ENCODE data around the gene RAB5B. TPM values are rescaled to one million over a fixed set of nuclear protein-coding genes. Genes with fewer than 3 reads are reported as not detected.
A peak's percentile ranks its signal among the peaks of the same experiment; 100 is the strongest.

The RAB5B gene
- total and polyA plus RNA-seq, 2 donors (not counting 3 experiments of a cell fraction or from before 2014, with no cell fraction given), result 103 to 105 TPM

- no peak for TF ChIP-seq MYC (IDR thresholded peaks at IDR 0.05; ENCODE audit: low read depth, low read length)
- peak; percentile 82 to 89 for TF ChIP-seq CTCF (IDR thresholded peaks at IDR 0.05; ENCODE audit: extremely low read depth in 1 of 2, insufficient read depth in 1 of 2, low read depth in 1 of 2, low read length in 2 of 2)
- no peak for TF ChIP-seq EZH2 (IDR thresholded peaks at IDR 0.05; ENCODE audit: borderline replicate concordance, low read depth, low read length, severe bottlenecking)
- BruUV-seq (replicated peaks), result no TSS peak
- peak overlapping the region; percentile 20 for H3K9ac ChIP-seq (replicated peaks; ENCODE audit: extremely low read depth, insufficient read depth, low read length)
- intact Hi-C loops (cut with micrococcal nuclease) (loop anchor here (1.0 to 2.0 kb wide), 5 partner anchors 12 to 290 kb away; partner anchors contain the start of gene RPS26), dilution Hi-C loops (cut with MboI; ENCODE audit: extremely low pct_ligation_motif_present, low sequenced_read_pairs) (no loop called here)
- peak overlapping the region in 1 of 3 experiments; percentile 38 for H3K4me3 ChIP-seq (replicated peaks in 1 of 3; ENCODE audit: insufficient read depth in 1 of 3, low read depth in 1 of 3, low read length in 3 of 3)
- H3K79me2 ChIP-seq (ENCODE audit: control insufficient read depth, insufficient read depth, low read length), result no peaks in the 10 kb centered on the region
- peak overlapping the region; percentile 14 for H3K27ac ChIP-seq (ENCODE audit: insufficient read depth, low read depth, low read length)
- H2AFZ ChIP-seq (ENCODE audit: low read depth, low read length), result peak overlapping the region; percentile 61
- H3K36me3 ChIP-seq (ENCODE audit: control insufficient read depth in 2 of 2, extremely low read depth in 1 of 2, insufficient read depth in 2 of 2, low read length in 2 of 2), result peaks cover 2 to 7% of the 10 kb centered on the region in 2 experiments
- FAIRE-seq (no peak), DNase-seq (ENCODE audit: low read depth, low spot score) (peak; percentile 76)
- no peaks in the 10 kb centered on the region for H4K20me1 ChIP-seq (replicated peaks; ENCODE audit: control insufficient read depth, extremely low read depth, insufficient read depth, low read length)
- H3K4me1 ChIP-seq (ENCODE audit: control insufficient read depth, extremely low read depth, insufficient read depth, low read length), result peaks cover 17% of the 10 kb centered on the region
- ChIA-PET CTCF (interaction anchor here (0.7 to 5.4 kb wide), 35 partner anchors 8 to 305 kb away, joined by 3 to 295 read pairs (median 6); partner anchors contain the start of genes CD63, PA2G4, RAB5B and SUOX), POLR2A (interaction anchor here (0.9 to 1.4 kb wide), 2 partner anchors 11 to 33 kb away, joined by 4 to 9 read pairs; partner anchors contain the start of gene SUOX)
- no peaks in the 10 kb centered on the region for H3K9me1 ChIP-seq (replicated peaks; ENCODE audit: control insufficient read depth, extremely low read depth, insufficient read depth, low read length)
- H3K27me3 ChIP-seq (ENCODE audit: control insufficient read depth in 2 of 2, insufficient read depth in 2 of 2, low read length in 2 of 2), result no peaks in the 10 kb centered on the region
- no peaks in the 10 kb centered on the region for H3K9me3 ChIP-seq (replicated peaks; ENCODE audit: control insufficient read depth, insufficient read depth, low read length)
- peak overlapping the region; percentile 86 for H3K4me2 ChIP-seq (ENCODE audit: insufficient read depth, low read length)
Observed at GRCh38 chr12:56029666-56030293, 55.9 kb downstream of the RAB5B start.

GRCh38 chr12:56031987-56032386, 58.1 kb downstream of the RAB5B start:
- Histone ChIP-seq H3K36me3 (ENCODE audit: control insufficient read depth in 2 of 2, extremely low read depth in 1 of 2, insufficient read depth in 2 of 2, low read length in 2 of 2) (peaks cover 2 to 9% of the 10 kb centered on the region in 2 experiments), H3K9ac (replicated peaks; ENCODE audit: extremely low read depth, insufficient read depth, low read length) (no peak overlapping the region), H3K79me2 (ENCODE audit: control insufficient read depth, insufficient read depth, low read length) (no peaks in the 10 kb centered on the region), H3K9me1 (replicated peaks; ENCODE audit: control insufficient read depth, extremely low read depth, insufficient read depth, low read length) (no peaks in the 10 kb centered on the region), H2AFZ (ENCODE audit: low read depth, low read length) (no peak overlapping the region), H3K4me2 (ENCODE audit: insufficient read depth, low read length) (no peak overlapping the region), H4K20me1 (replicated peaks; ENCODE audit: control insufficient read depth, extremely low read depth, insufficient read depth, low read length) (no peaks in the 10 kb centered on the region), H3K27me3 (ENCODE audit: control insufficient read depth in 2 of 2, insufficient read depth in 2 of 2, low read length in 2 of 2) (no peaks in the 10 kb centered on the region), H3K27ac (ENCODE audit: insufficient read depth, low read depth, low read length) (no peak overlapping the region), H3K4me3 (replicated peaks in 1 of 3; ENCODE audit: insufficient read depth in 1 of 3, low read depth in 1 of 3, low read length in 3 of 3) (no peak overlapping the region), H3K9me3 (replicated peaks; ENCODE audit: control insufficient read depth, insufficient read depth, low read length) (no peaks in the 10 kb centered on the region), H3K4me1 (ENCODE audit: control insufficient read depth, extremely low read depth, insufficient read depth, low read length) (peaks cover 17% of the 10 kb centered on the region)
- DNase-seq (ENCODE audit: low read depth, low spot score) (no peak), FAIRE-seq (no peak)
- POLR2A ChIA-PET, result no interaction called here
- dilution Hi-C loops (cut with MboI; ENCODE audit: extremely low pct_ligation_motif_present, low sequenced_read_pairs) (no loop called here), intact Hi-C loops (cut with micrococcal nuclease) (no loop called here)
- no TSS peak for BruUV-seq (replicated peaks)
- CTCF ChIA-PET, result interaction anchor here (1.5 to 2.8 kb wide), 2 partner anchors 36 to 294 kb away, joined by 3 to 14 read pairs; no protein-coding TSS in a partner anchor
- no peak for TF ChIP-seq CTCF (IDR thresholded peaks at IDR 0.05; ENCODE audit: extremely low read depth in 1 of 2, insufficient read depth in 1 of 2, low read depth in 1 of 2, low read length in 2 of 2)
- no peak for TF ChIP-seq MYC (IDR thresholded peaks at IDR 0.05; ENCODE audit: low read depth, low read length)
- TF ChIP-seq POLR2AphosphoS5 (IDR thresholded peaks at IDR 0.05; ENCODE audit: insufficient read depth, low read depth, low read length), result no peak
- no peak for TF ChIP-seq MAX (IDR thresholded peaks at IDR 0.05; ENCODE audit: insufficient read depth, insufficient read length)
- no peak for TF ChIP-seq GATA2 (IDR thresholded peaks at IDR 0.05; ENCODE audit: insufficient read depth, insufficient read length, low read depth, low read length)
- TF ChIP-seq FOS (IDR thresholded peaks at IDR 0.05; ENCODE audit: borderline replicate concordance, insufficient read depth, low read length), result no peak

All from endothelial cell of umbilical vein (primary cell).